SK-N-MC (cell line): ENCODE measurements around the gene CREB3L2.
"Not testable (repeated sequence)": the region's sequence is repeated elsewhere in the genome, so short reads cannot be mapped to it uniquely, and the experiment has no call there.

Source experiments
- DNase-seq: peaks from one replicate; pipeline ENCODE4 v3.0.0-alpha.2; 2011; ENCODE audit warnings: low read depth, low spot score
- H3K27ac ChIP-seq: fragments of 200-600 bp; sonication (generic); 2 replicates; pipeline ENCODE4 v1.5.1; 2016; ENCODE audit warnings: mixed run types
- H3K36me3 ChIP-seq: fragments of 200-600 bp; sonication (generic); 2 replicates; pipeline ENCODE4 v1.6.1; 2017; ENCODE audit warnings: antibody characterized with exemption, low read length, mixed read lengths; ENCODE audit not compliant: insufficient read depth
- H3K4me3 ChIP-seq: fragments of 200-600 bp; sonication (generic); 2 replicates; pipeline ENCODE4 v1.5.1; 2016
- H3K9ac ChIP-seq: fragments of 200-600 bp; sonication (generic); 2 replicates; pipeline ENCODE4 v1.8.0; 2017; ENCODE audit warnings: mixed run types, mixed read lengths; ENCODE audit not compliant: insufficient read length
- H3K9me3 ChIP-seq: fragments of 200-600 bp; sonication (generic); 2 replicates; pipeline ENCODE4 v1.6.1; 2017; ENCODE audit warnings: low read depth, mild to moderate bottlenecking, antibody characterized with exemption, low read length, moderate library complexity, mixed read lengths
- EZH2 ChIP-seq: fragments of 200-600 bp; sonication (generic); IDR thresholded peaks from one replicate; pipeline ENCODE4 v1.6.1; 2017; ENCODE audit warnings: antibody characterized with exemption
- FOXP2 ChIP-seq: optimal IDR thresholded peaks from 2 replicates; pipeline ENCODE3; 2011; ENCODE audit warnings: mild to moderate bottlenecking, moderate library complexity; ENCODE audit not compliant: insufficient read depth; ENCODE audit errors: extremely low read length, control extremely low read depth
- POLR2AphosphoS5 ChIP-seq: IDR thresholded peaks from 2 replicates; pipeline ENCODE4 v1.6.1; 2012; ENCODE audit warnings: mild to moderate bottlenecking, low read depth, low read length, borderline replicate concordance

Gene CREB3L2

GRCh38 chr7:138001529-138002095 lies at the start of gene CREB3L2:
TSS of gene CREB3L2 (minus strand) at chr7:138002086. CDS start at chr7:138001705, 381 bp downstream.
- H3K9ac ChIP-seq: peak within 1 kb of the TSS; percentile 65
- TF ChIP-seq EZH2 (no peak), POLR2AphosphoS5 (peak; percentile 55), FOXP2 (peak; percentile 9)
- no peak for DNase-seq
- H3K4me3 ChIP-seq: peak within 1 kb of the TSS; percentile 90
- H3K36me3 ChIP-seq: no peaks in the 10 kb centered on the region
- no peaks in the 10 kb centered on the region for H3K9me3 ChIP-seq
- peak within 1 kb of the TSS; percentile 30; the same call in 1 of the 2 replicates for H3K27ac ChIP-seq

- TF ChIP-seq EZH2 (no peak), POLR2AphosphoS5 (no peak), FOXP2 (no peak)
- Histone ChIP-seq H3K9me3 (no peaks in the 10 kb centered on the region), H3K36me3 (no peaks in the 10 kb centered on the region), H3K27ac (no peak overlapping the region), H3K9ac (no peak overlapping the region), H3K4me3 (no peak overlapping the region)
- no peak for DNase-seq
Measured at GRCh38 chr7:138049505-138050116, 47.7 kb upstream of the CREB3L2 start.

- no peak for DNase-seq
- no peak overlapping the region for H3K27ac ChIP-seq
- TF ChIP-seq POLR2AphosphoS5 (no peak), EZH2 (no peak), FOXP2 (no peak)
- H3K9me3 ChIP-seq: no peaks in the 10 kb centered on the region
- H3K9ac ChIP-seq: no peak overlapping the region
- no peaks in the 10 kb centered on the region for H3K36me3 ChIP-seq
- no peak overlapping the region for H3K4me3 ChIP-seq
Measured at GRCh38 chr7:138047907-138048306, 46.0 kb upstream of the CREB3L2 start.

GRCh38 chr7:138044897-138045296 lies 43.0 kb upstream of the CREB3L2 start:
- no peak for DNase-seq
- Histone ChIP-seq H3K36me3 (no peaks in the 10 kb centered on the region), H3K9ac (no peak overlapping the region), H3K4me3 (no peak overlapping the region), H3K9me3 (no peaks in the 10 kb centered on the region), H3K27ac (no peak overlapping the region)
- TF ChIP-seq POLR2AphosphoS5 (no peak), FOXP2 (no peak), EZH2 (no peak)

GRCh38 chr7:138040063-138040462 lies 38.2 kb upstream of the CREB3L2 start:
- not testable (repeated sequence) for DNase-seq, H3K36me3 ChIP-seq, H3K4me3 ChIP-seq, H3K27ac ChIP-seq, H3K9ac ChIP-seq, H3K9me3 ChIP-seq

- H3K36me3 ChIP-seq: no peaks in the 10 kb centered on the region
- H3K9ac ChIP-seq: no peak overlapping the region
- H3K4me3 ChIP-seq: no peak overlapping the region
- H3K9me3 ChIP-seq: no peaks in the 10 kb centered on the region; the same call in 1 of the 2 replicates
- TF ChIP-seq EZH2: no peak
- no peak overlapping the region for H3K27ac ChIP-seq
- no peak for DNase-seq
Measured at GRCh38 chr7:138036135-138036534, 34.2 kb upstream of the CREB3L2 start.

GRCh38 chr7:138033241-138033640 lies 31.4 kb upstream of the CREB3L2 start:
- H3K9me3 ChIP-seq: no peaks in the 10 kb centered on the region; the same call in 1 of the 2 replicates
- no peak for TF ChIP-seq FOXP2
- TF ChIP-seq EZH2: no peak
- TF ChIP-seq POLR2AphosphoS5: no peak
- no peak for DNase-seq
- no peak overlapping the region for H3K27ac ChIP-seq
- no peak overlapping the region for H3K4me3 ChIP-seq
- H3K36me3 ChIP-seq: no peaks in the 10 kb centered on the region
- H3K9ac ChIP-seq: no peak overlapping the region

- Histone ChIP-seq H3K36me3 (no peaks in the 10 kb centered on the region), H3K9me3 (no peaks in the 10 kb centered on the region; the same call in 1 of the 2 replicates), H3K4me3 (no peak overlapping the region), H3K9ac (no peak overlapping the region), H3K27ac (no peak overlapping the region)
- no peak for DNase-seq
- TF ChIP-seq POLR2AphosphoS5 (no peak), EZH2 (no peak), FOXP2 (no peak)
Measured at GRCh38 chr7:138032770-138033169, 30.9 kb upstream of the CREB3L2 start.

GRCh38 chr7:138032186-138032585 lies 30.3 kb upstream of the CREB3L2 start:
- TF ChIP-seq EZH2 (no peak), FOXP2 (no peak), POLR2AphosphoS5 (no peak)
- no peak overlapping the region for H3K4me3 ChIP-seq
- no peaks in the 10 kb centered on the region for H3K36me3 ChIP-seq
- H3K27ac ChIP-seq: no peak overlapping the region
- H3K9me3 ChIP-seq: no peaks in the 10 kb centered on the region; the same call in 1 of the 2 replicates
- H3K9ac ChIP-seq: no peak overlapping the region
- DNase-seq: no peak
